GM21529 (cell line): ENCODE measurements around the gene KCNK17.

Experiments
- ATAC-seq: cut with Tn5 transposase; IDR thresholded peaks from one replicate; pipeline ENCODE4 v1.9.1; 2021; ENCODE audit not compliant: unreplicated experiment

KCNK17 gene, protein sequence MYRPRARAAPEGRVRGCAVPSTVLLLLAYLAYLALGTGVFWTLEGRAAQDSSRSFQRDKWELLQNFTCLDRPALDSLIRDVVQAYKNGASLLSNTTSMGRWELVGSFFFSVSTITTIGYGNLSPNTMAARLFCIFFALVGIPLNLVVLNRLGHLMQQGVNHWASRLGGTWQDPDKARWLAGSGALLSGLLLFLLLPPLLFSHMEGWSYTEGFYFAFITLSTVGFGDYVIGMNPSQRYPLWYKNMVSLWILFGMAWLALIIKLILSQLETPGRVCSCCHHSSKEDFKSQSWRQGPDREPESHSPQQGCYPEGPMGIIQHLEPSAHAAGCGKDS

GRCh38 chr6:39314273-39314795 is at the start of gene KCNK17:
Gene KCNK17, minus strand, starts transcription at chr6:39314419. Its CDS starts 99 bp downstream, at chr6:39314320.
- no peak for ATAC-seq

DNA sequence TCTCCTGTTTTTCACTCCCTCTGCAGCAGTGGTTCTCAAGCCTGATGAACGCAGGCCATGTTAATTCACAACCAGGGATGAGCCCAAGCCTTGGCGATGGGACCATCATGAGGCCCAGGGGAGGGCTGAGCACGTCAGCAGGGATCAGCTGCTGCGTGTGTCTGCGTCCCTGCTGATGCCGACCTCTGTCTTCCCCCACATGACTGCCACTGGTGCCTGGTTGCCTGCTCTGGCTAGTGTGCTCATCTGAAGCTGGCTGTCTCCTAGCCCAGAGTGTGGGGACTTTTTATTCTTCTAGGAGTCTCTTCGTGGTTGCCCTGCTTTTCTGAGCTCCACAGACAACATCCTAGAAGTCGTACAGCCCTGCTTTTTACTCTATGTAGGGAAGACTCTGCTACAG is 49.1 kb upstream of the KCNK17 start:
- ATAC-seq = no peak

GRCh38 chr6:39362487-39362865 is 48.3 kb upstream of the KCNK17 start:
- ATAC-seq = peak; percentile 19

- peak; percentile 84 for ATAC-seq
Measured at GRCh38 chr6:39361657-39362486, 47.7 kb upstream of the KCNK17 start.

DNA sequence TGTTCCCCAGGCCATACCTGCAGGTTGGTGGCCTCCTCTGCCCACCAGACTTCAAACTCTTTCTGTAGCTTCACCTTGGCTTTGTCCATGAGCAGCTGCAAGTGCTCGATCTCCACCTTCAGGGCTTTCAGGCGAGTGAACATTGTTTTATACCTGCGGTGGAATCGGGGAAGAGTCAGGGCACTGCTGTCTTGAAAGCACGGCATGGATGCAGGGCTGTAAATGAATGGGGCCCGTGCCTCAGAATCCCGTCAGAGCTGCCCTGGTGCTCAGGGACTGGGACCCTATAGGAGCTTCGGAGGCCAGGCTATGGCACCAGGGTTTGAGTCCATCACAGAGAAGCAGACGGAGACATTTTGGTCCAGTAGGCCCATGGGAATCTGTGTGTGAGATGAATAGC is 46.2 kb upstream of the KCNK17 start:
- ATAC-seq = no peak

- no peak for ATAC-seq
Measured at GRCh38 chr6:39357998-39358686, 43.9 kb upstream of the KCNK17 start.

DNA sequence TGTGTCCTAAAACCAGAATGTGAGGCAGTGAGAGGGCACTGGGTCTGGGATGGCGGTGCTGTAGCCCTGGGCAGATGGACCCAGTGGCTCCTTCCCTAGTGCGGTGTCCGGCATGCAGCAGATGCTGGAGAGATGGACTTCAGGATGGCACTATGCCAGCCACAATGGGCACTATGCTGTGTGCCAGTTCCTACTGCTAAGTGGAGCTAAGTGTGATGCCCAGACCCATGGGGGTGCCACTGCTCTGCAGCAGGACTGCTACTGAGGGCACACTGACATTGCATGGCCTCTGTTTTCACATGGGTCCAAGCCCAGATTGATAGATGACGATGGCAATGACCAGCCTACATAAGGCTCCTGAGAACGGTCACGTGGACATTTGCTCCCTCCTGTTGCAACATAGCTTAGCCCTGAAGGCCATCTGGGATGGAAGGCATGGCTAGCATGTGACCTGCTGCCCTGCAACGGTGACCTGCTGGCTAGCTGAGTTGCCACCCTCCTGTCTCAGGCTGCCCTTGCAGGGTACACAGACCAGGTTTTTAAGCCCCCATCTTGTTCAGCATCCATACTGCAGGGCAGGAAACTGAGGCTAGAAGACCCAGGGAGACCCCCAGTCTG is 39.6 kb upstream of the KCNK17 start:
- no peak for ATAC-seq

- no peak for ATAC-seq
Measured at GRCh38 chr6:39350723-39351505, 36.7 kb upstream of the KCNK17 start.

- no peak for ATAC-seq
Measured at GRCh38 chr6:39348740-39349139, 34.5 kb upstream of the KCNK17 start.

GRCh38 chr6:39347906-39348585 is 33.8 kb upstream of the KCNK17 start:
- peak; percentile 65 for ATAC-seq

DNA sequence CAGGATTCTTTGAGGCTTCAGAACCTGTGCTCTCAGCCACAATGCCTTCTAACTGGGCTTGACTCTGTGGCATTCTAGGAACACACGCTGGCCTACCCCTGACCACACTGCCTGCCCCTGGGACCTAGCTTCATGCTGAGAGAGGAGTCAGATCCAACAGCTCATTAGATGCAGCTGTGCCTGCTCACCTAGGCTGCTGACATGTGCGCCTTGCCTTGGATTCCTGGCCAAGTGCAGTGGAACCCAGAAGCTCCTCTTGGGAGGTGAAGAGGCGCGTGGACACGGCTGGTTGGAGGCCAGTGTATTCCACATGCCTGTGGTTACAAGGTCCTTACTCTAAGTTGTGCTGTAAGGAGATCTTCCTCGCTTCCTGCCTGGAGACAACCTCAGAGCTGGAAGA is 33.0 kb upstream of the KCNK17 start:
- no peak for ATAC-seq

DNA sequence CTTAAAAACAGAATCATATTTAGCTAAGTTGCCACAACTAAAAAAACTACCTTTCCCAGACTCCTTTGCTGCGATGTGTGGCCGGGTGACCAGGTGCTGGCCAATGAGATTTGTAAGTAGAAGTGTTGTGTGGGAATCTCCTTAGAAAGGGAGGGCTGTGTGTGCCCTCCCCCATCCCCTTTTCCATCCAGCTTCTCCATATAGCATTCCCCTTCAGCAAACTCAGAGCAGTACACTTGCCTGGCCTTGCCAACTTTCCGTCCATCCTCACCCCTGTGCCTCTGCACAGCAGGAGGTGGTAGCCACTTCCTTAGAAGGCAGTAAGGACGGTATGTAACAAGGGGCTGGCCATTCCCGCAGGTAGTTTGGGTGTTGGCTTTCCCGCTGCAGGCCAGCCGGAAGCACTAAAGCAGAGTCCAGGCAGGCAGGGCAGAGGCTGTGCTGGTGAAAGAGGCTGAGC is 30.6 kb upstream of the KCNK17 start:
- no peak for ATAC-seq

DNA sequence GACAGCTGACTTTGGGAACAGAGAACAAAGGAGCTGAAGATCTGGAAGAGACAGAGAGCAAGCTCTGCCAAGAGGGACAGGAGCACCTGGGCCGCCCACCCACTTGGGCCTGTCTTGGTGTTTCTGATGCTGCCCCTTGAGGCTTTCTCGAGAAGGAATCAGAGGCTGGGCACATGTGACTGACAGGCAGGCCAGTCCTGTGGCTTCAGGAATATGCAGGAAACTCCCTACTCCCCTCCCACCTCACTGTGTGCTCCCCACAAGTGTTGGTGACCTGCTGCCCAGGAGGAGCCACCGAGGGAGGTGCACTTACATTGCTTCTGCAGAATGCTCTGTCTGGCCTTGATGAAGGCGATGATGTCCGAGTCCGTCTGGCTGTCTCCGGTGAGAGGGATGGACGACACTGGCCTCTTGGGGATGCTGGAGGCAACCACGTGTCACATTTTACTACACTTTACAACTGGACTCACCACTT is 29.2 kb upstream of the KCNK17 start:
- no peak for ATAC-seq

DNA sequence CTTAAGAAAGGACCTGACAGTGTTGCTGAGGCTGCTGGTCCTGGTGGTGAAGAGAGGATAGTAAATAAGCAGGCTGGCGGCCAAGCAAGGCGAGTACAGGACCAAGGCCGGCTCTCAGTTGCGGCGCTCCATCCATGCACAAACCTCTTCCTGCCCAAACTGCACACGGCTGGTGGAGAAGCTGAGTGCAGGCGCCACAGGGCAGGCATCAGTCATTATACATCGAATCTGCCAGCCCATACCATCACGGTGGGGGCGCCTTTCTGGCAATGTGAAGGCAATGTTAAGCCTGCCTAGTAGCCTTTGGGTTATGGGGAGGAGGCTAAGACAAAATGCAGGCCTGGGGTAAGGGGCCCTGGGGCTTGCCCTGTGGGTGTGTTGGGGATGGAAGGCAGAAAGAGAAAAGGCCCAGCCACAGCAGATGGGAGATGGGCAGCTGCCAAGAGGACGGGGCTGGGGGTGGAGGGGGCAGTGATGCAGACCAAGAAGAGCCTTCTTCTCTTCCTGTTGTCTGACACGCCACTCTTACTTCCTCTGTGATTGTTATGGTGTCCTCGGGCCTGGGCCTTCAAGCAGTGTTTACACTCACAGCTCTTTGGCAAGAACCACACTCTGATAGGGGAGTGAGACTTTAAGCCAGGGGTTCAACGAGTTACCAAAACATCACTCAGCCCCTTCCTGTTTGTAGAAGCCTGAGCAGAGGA is 28.6 kb upstream of the KCNK17 start:
- no peak for ATAC-seq

DNA sequence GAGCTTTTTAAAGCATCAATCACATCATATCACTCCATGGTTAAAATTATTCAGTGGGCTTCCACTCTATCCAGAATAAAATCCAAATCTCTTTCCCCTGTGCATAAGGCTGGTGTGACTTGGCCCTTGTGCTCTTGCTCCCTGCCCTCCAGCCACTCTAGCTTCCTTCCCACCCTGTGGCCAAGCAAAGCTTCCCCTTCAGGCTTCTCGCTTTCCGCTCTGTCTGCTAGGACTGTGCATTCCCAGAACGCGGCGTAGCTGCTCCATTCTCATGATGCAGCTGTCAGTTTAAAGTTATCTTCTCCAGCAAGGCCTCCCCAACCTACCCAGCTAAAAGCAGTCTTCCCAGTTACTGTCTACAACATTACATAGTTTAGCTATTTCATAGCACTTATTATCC is 27.7 kb upstream of the KCNK17 start:
- no peak for ATAC-seq

GRCh38 chr6:39341352-39341751 is 27.1 kb upstream of the KCNK17 start:
- no peak for ATAC-seq

DNA sequence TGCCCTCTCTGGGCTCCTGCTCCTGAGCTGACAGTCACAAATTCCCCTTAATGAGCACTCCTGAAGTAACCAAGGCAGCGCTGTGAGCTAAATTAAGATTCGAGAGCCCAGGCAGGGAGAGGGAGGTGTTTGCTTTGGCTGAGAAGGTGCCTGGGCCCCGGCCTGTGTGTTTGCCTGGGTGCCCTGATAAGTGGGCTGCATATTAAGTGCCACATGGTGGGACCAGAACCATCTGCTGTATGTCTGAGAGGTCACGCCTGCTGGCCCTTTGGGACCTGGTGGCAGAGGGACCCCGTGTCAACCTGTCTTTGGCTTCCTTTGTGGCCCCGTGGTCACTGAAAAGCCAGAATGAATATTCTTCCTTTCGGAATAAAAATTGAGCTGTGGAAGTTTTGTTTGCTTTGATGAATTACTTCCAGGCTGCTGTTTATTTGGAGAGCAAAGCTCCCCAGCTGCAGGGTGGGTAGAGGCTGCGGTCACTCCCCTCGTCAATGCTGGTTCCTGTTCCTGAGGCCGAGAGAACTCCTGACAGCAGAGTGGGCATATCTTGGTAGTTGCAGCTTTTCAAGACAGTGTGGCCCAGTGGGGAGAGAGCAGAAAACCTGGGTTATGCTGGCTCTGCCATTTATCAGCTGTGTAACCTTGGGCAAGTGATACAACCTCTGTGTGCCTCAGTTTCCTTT is 25.8 kb upstream of the KCNK17 start:
- ATAC-seq = no peak
